HepG2 (cell line): Measurements from ENCODE around the gene TMEM250. TPM values are rescaled to one million over a fixed set of nuclear protein-coding genes. Genes with fewer than 3 reads are reported as not detected.

Experiments used
- AHR ChIP-seq: IDR thresholded peaks from 2 replicates; pipeline ENCODE4 v1.6.1; 2018; ENCODE audit warnings: missing genetic modification reagents, missing compliant biosample characterization
- ARID5B ChIP-seq: IDR thresholded peaks from 2 replicates; pipeline ENCODE4 v1.4.0; 2020; ENCODE audit warnings: mild to moderate bottlenecking, missing genetic modification reagents
- ATF2 ChIP-seq: sonication (generic); formaldehyde crosslinking; IDR thresholded peaks from 2 replicates; pipeline ENCODE4 v1.4.0; 2020; ENCODE audit warnings: missing genetic modification reagents
- DMTF1 ChIP-seq: sonication (generic); formaldehyde crosslinking; IDR thresholded peaks from 2 replicates; pipeline ENCODE4 v1.4.0; 2020; ENCODE audit warnings: mild to moderate bottlenecking, missing genetic modification reagents
- MXD3 ChIP-seq: IDR thresholded peaks from 2 replicates; pipeline ENCODE4 v1.6.1; 2016; ENCODE audit warnings: mild to moderate bottlenecking, missing biosample characterization, missing genetic modification reagents
- NR2F6 ChIP-seq, 2 experiments: IDR thresholded peaks; 2 replicates each; pipeline ENCODE4 v1.6.1; 2016; ENCODE audit warnings: antibody characterized with exemption in 1 of 2, mild to moderate bottlenecking in 1 of 2
- PAWR ChIP-seq: sonication (generic); formaldehyde crosslinking; IDR thresholded peaks from 2 replicates; pipeline ENCODE4 v1.4.0; 2020; ENCODE audit warnings: missing genetic modification reagents, mild to moderate bottlenecking, borderline replicate concordance
- PHF21A ChIP-seq: sonication (generic); formaldehyde crosslinking; IDR thresholded peaks from 2 replicates; pipeline ENCODE4 v1.5.0; 2020; ENCODE audit warnings: mild to moderate bottlenecking, missing genetic modification reagents
- SP5 ChIP-seq: IDR thresholded peaks from 2 replicates; pipeline ENCODE4 v1.6.1; 2016; ENCODE audit warnings: low read depth, borderline replicate concordance
- USF2 ChIP-seq, 2 experiments: sonication (generic) in 1 of 2; formaldehyde crosslinking in 1 of 2; IDR thresholded peaks; 2 replicates each; pipeline versions ENCODE4 v1.5.1 to v1.6.1; 2011 to 2020; ENCODE audit warnings: borderline replicate concordance in 1 of 2, low read depth in 1 of 2, low read length in 1 of 2, mild to moderate bottlenecking in 1 of 2, missing genetic modification reagents in 1 of 2, moderate library complexity in 1 of 2
- YY1 ChIP-seq: IDR thresholded peaks from 2 replicates; pipeline ENCODE4 v1.6.1; 2011; ENCODE audit warnings: low read length, low read depth, moderate library complexity, mild to moderate bottlenecking; ENCODE audit not compliant: insufficient read depth, insufficient replicate concordance
- ZBTB20 ChIP-seq: sonication (generic); formaldehyde crosslinking; IDR thresholded peaks from 2 replicates; pipeline ENCODE4 v1.8.1; 2023; ENCODE audit warnings: missing genetic modification reagents, low read depth, mild to moderate bottlenecking, borderline replicate concordance
- ZNF276 ChIP-seq: sonication (generic); formaldehyde crosslinking; IDR thresholded peaks from 2 replicates; pipeline ENCODE4 v1.4.0; 2020; ENCODE audit warnings: mild to moderate bottlenecking, low read depth, missing genetic modification reagents
- ZNF75D ChIP-seq: sonication (generic); formaldehyde crosslinking; IDR thresholded peaks from 2 replicates; pipeline ENCODE4 v1.8.1; 2023; ENCODE audit warnings: missing genetic modification reagents, mild to moderate bottlenecking, borderline replicate concordance
- polyA plus RNA-seq, 8 experiments: library from polyadenylated mRNA; depleted of rRNA in 3 of 8; stranded (reverse) in 7 of 8; unstranded in 1 of 8; fragments of >200 nt; fragmentation: Illumina TruSeq in 4 of 8; extraction: Trizol in 4 of 8; gene quantifications; 2 replicates each; pipeline versions ENCODE4 v1.2.1 to v1.2.3, GENCODE V29; 2011 to 2016; ENCODE audit warnings: low read depth in 4 of 8, missing spikeins in 1 of 8, mixed read lengths in 1 of 8; ENCODE audit not compliant: insufficient read depth in 1 of 8
- total RNA-seq, 5 experiments: library from RNA; depleted of rRNA; stranded (reverse); fragments of >200 nt; fragmentation: Illumina TruSeq; extraction: Trizol; gene quantifications; 2 replicates each; pipeline ENCODE4 v1.2.3, GENCODE V29; 2016; ENCODE audit warnings: low read depth in 1 of 5

Gene TMEM250
- total and polyA plus RNA-seq, 2 of the 13 experiments (the other 11 are each of a cell fraction or from before 2014, with no cell fraction given): 5.5 to 13.9 TPM

- no peak for TF ChIP-seq USF2 (IDR thresholded peaks at IDR 0.05; ENCODE audit: low read depth, low read length)
- TF ChIP-seq USF2 (CRISPR knock-in tag; IDR thresholded peaks at IDR 0.05; ENCODE audit: borderline replicate concordance): no peak; the same call in 1 of the 2 replicates
- TF ChIP-seq DMTF1 (CRISPR knock-in tag): no peak
- no peak for TF ChIP-seq MXD3
- TF ChIP-seq YY1: peak; percentile 50
- peak; percentile 43; the same call in 1 of the 2 replicates for TF ChIP-seq AHR (CRISPR knock-in tag)
- TF ChIP-seq ZBTB20 (CRISPR knock-in tag): no peak
- TF ChIP-seq SP5 (CRISPR knock-in tag): peak; percentile 13; the same call in 1 of the 2 replicates
- TF ChIP-seq ZNF75D (CRISPR knock-in tag): no peak
- TF ChIP-seq PAWR (CRISPR knock-in tag): no peak
- TF ChIP-seq ARID5B: peak; percentile 45
- no peak for TF ChIP-seq NR2F6 (IDR thresholded peaks at IDR 0.05)
- TF ChIP-seq NR2F6 (CRISPR knock-in tag; IDR thresholded peaks at IDR 0.05): no peak; the same call in 1 of the 2 replicates
- peak; percentile 46; the same call in 1 of the 2 replicates for TF ChIP-seq ATF2 (CRISPR knock-in tag)
- peak; percentile 77 for TF ChIP-seq PHF21A (CRISPR knock-in tag)
- TF ChIP-seq ZNF276: 0 out of 2 replicates have a peak, but pooled peaks have one; percentile 80
Observed at GRCh38 chr9:136118320-136119060, at the start of gene TMEM250 (continued).
